Adrenal gland (tissue), 12 donors: ENCODE measurements around the gene EHD1. TPM values are rescaled to one million over a fixed set of nuclear protein-coding genes. Genes with fewer than 3 reads are reported as not detected.

Experiments
- DNase-seq, 7 donors: peaks; one replicate each; pipeline ENCODE4 v3.0.0-alpha.2; 2019 to 2020
- H3K27ac ChIP-seq, 5 donors: fragments of 200-600 bp; sonication (generic) in 4 of 5; 1 replicate in 3 of 5; 2 replicates in 2 of 5; pipeline versions ENCODE4 v1.5.1 to v1.8.0; 2016 to 2020; ENCODE audit warnings: mild to moderate bottlenecking in 1 of 5
- H3K27me3 ChIP-seq: fragments of 200-600 bp; 2 replicates; pipeline ENCODE4 v1.8.0; 2021
- H3K36me3 ChIP-seq, 2 donors: fragments of 200-600 bp; replicated peaks in 1 of 2; 1 replicate in 1 of 2; 2 replicates in 1 of 2; pipeline versions ENCODE4 v1.5.1 to v1.8.0; 2018 to 2022
- H3K4me1 ChIP-seq, 2 donors: fragments of 200-600 bp; replicated peaks in 1 of 2; 1 replicate in 1 of 2; 2 replicates in 1 of 2; pipeline versions ENCODE4 v1.5.1 to v1.8.0; 2018 to 2021
- H3K4me3 ChIP-seq, 4 donors: fragments of 200-600 bp; sonication (generic) in 3 of 4; one replicate each; pipeline ENCODE4 v1.5.1; 2016 to 2018
- H3K9me3 ChIP-seq, 3 donors: fragments of 200-600 bp; sonication (generic) in 1 of 3; replicated peaks in 1 of 3; 1 replicate in 2 of 3; 2 replicates in 1 of 3; pipeline versions ENCODE4 v1.5.1 to v1.8.0; 2016 to 2021
- CTCF ChIP-seq, 6 experiments: fragments of 450-650 bp in 4 of 6; fragments of 200-600 bp in 2 of 6; sonication (generic) in 1 of 6; IDR thresholded peaks; 1 replicate in 5 of 6; 2 replicates in 1 of 6; pipeline versions ENCODE4 v1.5.1 to v1.8.0; 2016 to 2021; ENCODE audit warnings: antibody characterized with exemption in 6 of 6, mild to moderate bottlenecking in 2 of 6, moderate library complexity in 1 of 6
- POLR2A ChIP-seq, 2 donors: fragments of 450-650 bp; IDR thresholded peaks; one replicate each; pipeline ENCODE4 v1.6.1; 2017; ENCODE audit warnings: antibody characterized with exemption in 2 of 2, mild to moderate bottlenecking in 2 of 2, moderate library complexity in 1 of 2
- WGBS, 4 donors: extraction: QIAGEN DNeasy Blood & Tissue Kit in 2 of 4; methylation state at CpG; one replicate each; pipeline versions ENCODE4 v1.1.5 to v1.1.7; 2013 to 2017; 5-methylcytosine and 5-hydroxymethylcytosine counted together
- intact Hi-C, 2 donors: fragments of 100-400 bp; cut with DNase I; formaldehyde crosslinking; loops; one replicate each; pipeline versions ENCODE4 v1.14.1 to v1.15.0; 2022 to 2023
- polyA plus RNA-seq, 3 donors: library from polyadenylated mRNA; stranded (reverse); fragments of 200-250 nt in 2 of 3; fragments of 350-450 nt in 1 of 3; fragmentation: Illumina TruSeq in 1 of 3; extraction: RNeasy Lipid Tissue Mini Kit (QIAGEN cat#74804) in 1 of 3; gene quantifications; one replicate each; pipeline ENCODE4 v1.2.3, GENCODE V29; 2013 to 2014
- total RNA-seq, 9 donors: library from RNA; depleted of rRNA in 4 of 9; stranded (reverse); fragments of >200 nt in 4 of 9; fragments of 120-200 nt in 1 of 9; fragmentation: NEBNext Ultra II Directional in 1 of 9; extraction: Animal tissue kit (Norgen Biotek cat#: 25700) in 1 of 9; gene quantifications; one replicate each; pipeline versions ENCODE4 v1.1.0 to v1.2.4, GENCODE V29; 2013 to 2023
- donor health status: healthy with polysubstance abuse.
- donor health status: Bipolar disorder and iron deficiency.
- donor health status: DM: yes; HTN: yes; CAD: no.
- donor health status: DM: no; HTN: no; CAD: no.
- donor health status: DM: no; HTN: no; CAD: no.
- donor health status: DM: yes; HTN: yes; CAD: no.

Gene EHD1
- total and polyA plus RNA-seq, 12 donors = 14.3 to 107 (median 52.9) TPM

GRCh38 chr11:64909653-64910343 is 31.4 kb upstream of the EHD1 start:
- no peak overlapping the region for H3K4me3 ChIP-seq
- H3K27me3 ChIP-seq = no peaks in the 10 kb centered on the region
- H3K4me1 ChIP-seq = no peaks in the 10 kb centered on the region
- no peak for TF ChIP-seq POLR2A (IDR thresholded peaks at IDR 0.05)
- no peak for TF ChIP-seq CTCF (IDR thresholded peaks at IDR 0.05)
- intact Hi-C loops = no loop called here
- DNase-seq = no peak
- peaks cover 0 to 93% of the 10 kb centered on the region in 2 donors for H3K36me3 ChIP-seq
- WGBS, 4 donors = 92 to 100% (median 92%) methylated on average over 4 to 39 of the region's 39 CpGs
- H3K9me3 ChIP-seq = no peaks in the 10 kb centered on the region
- H3K27ac ChIP-seq = no peak overlapping the region

- intact Hi-C loops = no loop called here
Measured at GRCh38 chr11:64908766-64909165, 30.3 kb upstream of the EHD1 start.

GRCh38 chr11:64906314-64906635 is 27.9 kb upstream of the EHD1 start:
- no peak for DNase-seq
- Histone ChIP-seq H3K4me3 (no peak overlapping the region), H3K4me1 (no peaks in the 10 kb centered on the region), H3K27ac (no peak overlapping the region), H3K9me3 (no peaks in the 10 kb centered on the region), H3K27me3 (no peaks in the 10 kb centered on the region), H3K36me3 (peaks cover 0 to 93% of the 10 kb centered on the region in 2 donors)
- TF ChIP-seq POLR2A (IDR thresholded peaks at IDR 0.05) (no peak), CTCF (IDR thresholded peaks at IDR 0.05) (no peak)
- intact Hi-C loops = no loop called here
- WGBS, 4 donors = 95 to 98% (median 96%) methylated on average over 7 to 13 of the region's 13 CpGs

More at GRCh38 chr11:64908766-64909165, 30.3 kb upstream of the EHD1 start:
- Histone ChIP-seq H3K4me3 (no peak overlapping the region), H3K36me3 (peaks cover 0 to 93% of the 10 kb centered on the region in 2 donors), H3K27ac (no peak overlapping the region), H3K9me3 (no peaks in the 10 kb centered on the region), H3K4me1 (no peaks in the 10 kb centered on the region), H3K27me3 (no peaks in the 10 kb centered on the region)
- 89 to 94% (median 92%) methylated on average over 7 to 11 of the region's 11 CpGs; no CpG with 5 or more reads in 1 of the 4 donors for WGBS, 4 donors
- TF ChIP-seq POLR2A (IDR thresholded peaks at IDR 0.05) (no peak), CTCF (IDR thresholded peaks at IDR 0.05) (no peak)
- no peak for DNase-seq

GRCh38 chr11:64905516-64906313 is 27.3 kb upstream of the EHD1 start:
- no peak for DNase-seq
- Histone ChIP-seq H3K9me3 (no peaks in the 10 kb centered on the region), H3K36me3 (peaks cover 0 to 92% of the 10 kb centered on the region in 2 donors), H3K4me1 (no peaks in the 10 kb centered on the region), H3K4me3 (no peak overlapping the region), H3K27ac (no peak overlapping the region), H3K27me3 (no peaks in the 10 kb centered on the region)
- WGBS, 4 donors = 89 to 95% (median 93%) methylated on average over 8 to 25 of the region's 25 CpGs
- intact Hi-C loops = no loop called here
- TF ChIP-seq POLR2A (IDR thresholded peaks at IDR 0.05) (no peak), CTCF (IDR thresholded peaks at IDR 0.05) (no peak)
